Measurements from ENCODE around the gene LATS1. TPM values are rescaled to one million over a fixed set of nuclear protein-coding genes. Genes with fewer than 3 reads are reported as not detected.

LATS1 gene
- total RNA-seq, 6 donors from 2014 or later: 23.1 to 34.4 (median 29.9) TPM

- no peak for TF ChIP-seq CTCF (IDR thresholded peaks at IDR 0.05)
- no peak for TF ChIP-seq POLR2AphosphoS5 (IDR thresholded peaks at IDR 0.05)
- no peak for TF ChIP-seq EP300 (IDR thresholded peaks at IDR 0.05)
- TF ChIP-seq POLR2A (IDR thresholded peaks at IDR 0.05): no peak
- WGBS, 2 donors: 88 to 100% methylated on average over 3 of the region's 3 CpGs
- no peak overlapping the region for H3K4me3 ChIP-seq
Observed at GRCh38 chr6:149719531-149719930, 1.6 kb upstream of the LATS1 start.

GRCh38 chr6:149717255-149717587, 680 bp downstream of the LATS1 start:
- Histone ChIP-seq H3K4me1 (peaks cover 18 to 34% (median 21%) of the 10 kb centered on the region in 4 donors), H3K9me3 (no peaks in the 10 kb centered on the region), H3K36me3 (peaks cover 0 to 2% (median 0%) of the 10 kb centered on the region in 4 donors), H3K27ac (peak overlapping the region; percentile 96 to 100 (median 98)), H3K4me3 (peak overlapping the region; percentile 55 to 92 (median 78)), H3K27me3 (no peaks in the 10 kb centered on the region)
- no peak for DNase-seq
- ATAC-seq (ENCODE audit: low FRiP score in 2 of 2): peak; percentile 0 to 3
- WGBS, 2 donors: 0% methylated on average over 9 of the region's 9 CpGs
- TF ChIP-seq POLR2AphosphoS5 (IDR thresholded peaks at IDR 0.05): no peak
- TF ChIP-seq CTCF (IDR thresholded peaks at IDR 0.05): no peak
- TF ChIP-seq POLR2A (IDR thresholded peaks at IDR 0.05): no peak
- TF ChIP-seq EP300 (IDR thresholded peaks at IDR 0.05): no peak

More at GRCh38 chr6:149719531-149719930, 1.6 kb upstream of the LATS1 start:
- no peaks in the 10 kb centered on the region for H3K9me3 ChIP-seq
- H3K36me3 ChIP-seq: no peaks in the 10 kb centered on the region
- H3K27ac ChIP-seq: no peak overlapping the region
- H3K27me3 ChIP-seq: no peaks in the 10 kb centered on the region
- H3K4me1 ChIP-seq: peaks cover 19 to 39% (median 22%) of the 10 kb centered on the region in 4 donors
- no peak for DNase-seq
- no peak for ATAC-seq (ENCODE audit: low FRiP score in 2 of 2)

- no peak for DNase-seq
- H3K36me3 ChIP-seq: peaks cover 0 to 3% (median 0%) of the 10 kb centered on the region in 4 donors
- WGBS, 2 donors: 5 to 7% methylated on average over 8 of the region's 8 CpGs
- no peak for ATAC-seq (ENCODE audit: low FRiP score in 2 of 2)
- H3K4me1 ChIP-seq: peaks cover 18 to 34% (median 21%) of the 10 kb centered on the region in 4 donors
- peak overlapping the region; percentile 96 to 100 (median 98) for H3K27ac ChIP-seq
- no peaks in the 10 kb centered on the region for H3K27me3 ChIP-seq
- H3K9me3 ChIP-seq: no peaks in the 10 kb centered on the region
- H3K4me3 ChIP-seq: peak overlapping the region in 3 of 4 donors; percentile 77 to 92 (median 80)
- no peak for TF ChIP-seq CTCF (IDR thresholded peaks at IDR 0.05)
- TF ChIP-seq EP300 (IDR thresholded peaks at IDR 0.05): no peak
- no peak for TF ChIP-seq POLR2AphosphoS5 (IDR thresholded peaks at IDR 0.05)
- TF ChIP-seq POLR2A (IDR thresholded peaks at IDR 0.05): no peak
Observed at GRCh38 chr6:149716181-149716963, 1.5 kb downstream of the LATS1 start.

- WGBS, 2 donors: 94 to 100% methylated on average over 1 of the region's 1 CpG
- Histone ChIP-seq H3K27me3 (no peaks in the 10 kb centered on the region), H3K4me1 (peaks cover 19 to 44% (median 28%) of the 10 kb centered on the region in 4 donors), H3K27ac (no peak overlapping the region), H3K4me3 (no peak overlapping the region), H3K9me3 (no peaks in the 10 kb centered on the region), H3K36me3 (peaks cover 0 to 3% (median 0%) of the 10 kb centered on the region in 4 donors)
- no peak for DNase-seq
- ATAC-seq (ENCODE audit: low FRiP score in 2 of 2): no peak
- TF ChIP-seq CTCF (IDR thresholded peaks at IDR 0.05) (no peak), POLR2A (IDR thresholded peaks at IDR 0.05) (no peak), POLR2AphosphoS5 (IDR thresholded peaks at IDR 0.05) (no peak), EP300 (IDR thresholded peaks at IDR 0.05) (no peak)
Observed at GRCh38 chr6:149714442-149714841, 3.5 kb downstream of the LATS1 start.

Measured in upper lobe of left lung (tissue), 6 donors.